GM21515 (cell line): ENCODE results near the gene LDHAL6B.

Experiments used
- ATAC-seq: cut with Tn5 transposase; IDR thresholded peaks from one replicate; pipeline ENCODE4 v1.9.1; 2021; ENCODE audit not compliant: unreplicated experiment

LDHAL6B gene

GRCh38 chr15:59176653-59177316 lies 29.9 kb upstream of the LDHAL6B start:
- no peak for ATAC-seq

GRCh38 chr15:59177317-59177660 lies 29.4 kb upstream of the LDHAL6B start:
- ATAC-seq = no peak

- no peak for ATAC-seq
These were observed 28.4 kb upstream of the LDHAL6B start for GRCh38 chr15:59178151-59178695.

- no peak for ATAC-seq
These were observed 26.9 kb upstream of the LDHAL6B start for GRCh38 chr15:59179717-59180116.

- no peak for ATAC-seq
These were observed 25.6 kb upstream of the LDHAL6B start for GRCh38 chr15:59180945-59181600.

GRCh38 chr15:59185725-59186124 lies 20.9 kb upstream of the LDHAL6B start:
- ATAC-seq = no peak

GRCh38 chr15:59186501-59186900 lies 20.1 kb upstream of the LDHAL6B start:
- ATAC-seq = no peak

- no peak for ATAC-seq
These were observed 17.4 kb upstream of the LDHAL6B start for GRCh38 chr15:59189241-59189640.

- ATAC-seq = no peak
These were observed 16.4 kb upstream of the LDHAL6B start for GRCh38 chr15:59190291-59190690.

- ATAC-seq = no peak
These were observed 14.8 kb upstream of the LDHAL6B start for GRCh38 chr15:59191855-59192237.

- no peak for ATAC-seq
These were observed 11.9 kb upstream of the LDHAL6B start for GRCh38 chr15:59194639-59195325.

GRCh38 chr15:59196416-59196815 lies 10.2 kb upstream of the LDHAL6B start:
- ATAC-seq = no peak

GRCh38 chr15:59197454-59197853 lies 9.2 kb upstream of the LDHAL6B start:
- no peak for ATAC-seq

GRCh38 chr15:59199626-59200465 lies 6.8 kb upstream of the LDHAL6B start:
- no peak for ATAC-seq

- ATAC-seq = no peak
These were observed 6.1 kb upstream of the LDHAL6B start for GRCh38 chr15:59200560-59200959.

- ATAC-seq = no peak
These were observed 3.6 kb upstream of the LDHAL6B start for GRCh38 chr15:59203008-59203407.

- ATAC-seq = no peak
These were observed 3.0 kb upstream of the LDHAL6B start for GRCh38 chr15:59203657-59204056.

GRCh38 chr15:59205839-59206622 lies 612 bp upstream of the LDHAL6B start:
- no peak for ATAC-seq

GRCh38 chr15:59208613-59209249 lies 2.1 kb downstream of the LDHAL6B start:
- ATAC-seq = no peak

- no peak for ATAC-seq
These were observed 3.5 kb downstream of the LDHAL6B start for GRCh38 chr15:59210186-59210585.
